SK-N-SH (cell line): ENCODE data around the gene ARHGAP31.
A peak's percentile ranks its signal among the peaks of the same experiment; 100 is the strongest.

Experiments
- EP300 ChIP-seq, 2 experiments: IDR thresholded peaks; 2 replicates each; pipeline versions ENCODE4 v1.4.0 to v1.6.1; 2012; ENCODE audit warnings: borderline replicate concordance in 1 of 2, low read depth in 1 of 2, low read length in 1 of 2
- EZH2phosphoT487 ChIP-seq: fragments of 200-600 bp; sonication (generic); IDR thresholded peaks from 2 replicates; pipeline ENCODE4 v1.6.1; 2017; ENCODE audit warnings: low read depth, mixed run types, mild to moderate bottlenecking, antibody characterized with exemption, moderate library complexity, borderline replicate concordance
- FOXJ3 ChIP-seq: sonication (generic); formaldehyde crosslinking; IDR thresholded peaks from 2 replicates; pipeline ENCODE4 v1.5.1; 2020; ENCODE audit warnings: mild to moderate bottlenecking, missing genetic modification reagents
- GABPA ChIP-seq: IDR thresholded peaks from 2 replicates; pipeline ENCODE4 v1.4.0; 2012; ENCODE audit warnings: low read depth, mild to moderate bottlenecking
- GATA2 ChIP-seq: sonication (generic); formaldehyde crosslinking; IDR thresholded peaks from 2 replicates; pipeline ENCODE4 v1.5.0; 2020; ENCODE audit warnings: mild to moderate bottlenecking, missing genetic modification reagents
- JUND ChIP-seq: IDR thresholded peaks from 2 replicates; pipeline ENCODE4 v1.4.0; 2012
- MXI1 ChIP-seq: IDR thresholded peaks from 2 replicates; pipeline ENCODE4 v1.6.1; 2012; ENCODE audit warnings: mild to moderate bottlenecking, low read depth, low read length, improper control_type of control experiment
- POLR2AphosphoS5 ChIP-seq: IDR thresholded peaks from 2 replicates; pipeline ENCODE4 v1.6.1; 2012; ENCODE audit warnings: low read depth, low read length
- SMC3 ChIP-seq: IDR thresholded peaks from 2 replicates; pipeline ENCODE4 v1.6.1; 2012; ENCODE audit warnings: low read depth, low read length, improper control_type of control experiment
- TCF12 ChIP-seq: IDR thresholded peaks from 2 replicates; pipeline ENCODE4 v1.4.0; 2012
- TF ChIP-seq, protein P1 (sequence below): fragments of 200-600 bp; sonication (generic); IDR thresholded peaks from 2 replicates; pipeline ENCODE4 v1.6.1; 2017; ENCODE audit warnings: antibody characterized with exemption, mild to moderate bottlenecking, moderate library complexity

DNA sequence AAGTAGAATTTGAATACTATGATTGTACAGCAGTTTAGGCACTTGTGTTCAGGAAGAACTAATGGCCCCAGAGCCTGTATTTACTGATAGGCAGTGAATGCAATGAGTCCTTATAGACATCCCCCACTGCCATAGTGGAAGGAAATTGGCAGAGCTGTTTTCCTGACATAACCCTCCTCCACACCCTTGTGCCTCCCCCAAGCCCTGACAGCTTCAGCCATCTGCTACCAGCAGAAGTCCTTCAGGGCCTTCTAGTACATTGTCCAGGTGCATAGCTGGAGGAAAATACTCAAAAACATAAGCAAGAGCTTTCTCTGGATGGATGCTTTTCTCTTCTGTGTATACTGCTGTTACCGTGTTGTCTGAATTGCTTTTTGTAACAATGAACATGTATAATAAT lies 20.6 kb downstream of the ARHGAP31 start:
- TF ChIP-seq EZH2phosphoT487: no peak
- TF ChIP-seq, protein P1, sequence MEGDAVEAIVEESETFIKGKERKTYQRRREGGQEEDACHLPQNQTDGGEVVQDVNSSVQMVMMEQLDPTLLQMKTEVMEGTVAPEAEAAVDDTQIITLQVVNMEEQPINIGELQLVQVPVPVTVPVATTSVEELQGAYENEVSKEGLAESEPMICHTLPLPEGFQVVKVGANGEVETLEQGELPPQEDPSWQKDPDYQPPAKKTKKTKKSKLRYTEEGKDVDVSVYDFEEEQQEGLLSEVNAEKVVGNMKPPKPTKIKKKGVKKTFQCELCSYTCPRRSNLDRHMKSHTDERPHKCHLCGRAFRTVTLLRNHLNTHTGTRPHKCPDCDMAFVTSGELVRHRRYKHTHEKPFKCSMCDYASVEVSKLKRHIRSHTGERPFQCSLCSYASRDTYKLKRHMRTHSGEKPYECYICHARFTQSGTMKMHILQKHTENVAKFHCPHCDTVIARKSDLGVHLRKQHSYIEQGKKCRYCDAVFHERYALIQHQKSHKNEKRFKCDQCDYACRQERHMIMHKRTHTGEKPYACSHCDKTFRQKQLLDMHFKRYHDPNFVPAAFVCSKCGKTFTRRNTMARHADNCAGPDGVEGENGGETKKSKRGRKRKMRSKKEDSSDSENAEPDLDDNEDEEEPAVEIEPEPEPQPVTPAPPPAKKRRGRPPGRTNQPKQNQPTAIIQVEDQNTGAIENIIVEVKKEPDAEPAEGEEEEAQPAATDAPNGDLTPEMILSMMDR: no peak
- no peak for TF ChIP-seq TCF12
- no peak for TF ChIP-seq GATA2 (CRISPR knock-in tag)
- TF ChIP-seq FOXJ3: no peak; the same call in 1 of the 2 replicates
- TF ChIP-seq MXI1: no peak
- TF ChIP-seq EP300 (IDR thresholded peaks at IDR 0.05; ENCODE audit: borderline replicate concordance in 1 of 2, low read depth in 1 of 2, low read length in 1 of 2): peak in 1 of 2 experiments; percentile 67; a peak in 1 of 4 replicates
- no peak for TF ChIP-seq GABPA
- TF ChIP-seq JUND: no peak
- TF ChIP-seq POLR2AphosphoS5: no peak
- no peak for TF ChIP-seq SMC3
